Measurements from ENCODE around the gene TYW5.
A peak's percentile ranks its signal among the peaks of the same experiment; 100 is the strongest.

TYW5 gene, protein sequence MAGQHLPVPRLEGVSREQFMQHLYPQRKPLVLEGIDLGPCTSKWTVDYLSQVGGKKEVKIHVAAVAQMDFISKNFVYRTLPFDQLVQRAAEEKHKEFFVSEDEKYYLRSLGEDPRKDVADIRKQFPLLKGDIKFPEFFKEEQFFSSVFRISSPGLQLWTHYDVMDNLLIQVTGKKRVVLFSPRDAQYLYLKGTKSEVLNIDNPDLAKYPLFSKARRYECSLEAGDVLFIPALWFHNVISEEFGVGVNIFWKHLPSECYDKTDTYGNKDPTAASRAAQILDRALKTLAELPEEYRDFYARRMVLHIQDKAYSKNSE

GRCh38 chr2:199955339-199956061, at the start of gene TYW5, which contains the start of gene MAIP1:
TSS of gene TYW5 (minus strand) at chr2:199955491. CDS start at chr2:199955470, 21 bp downstream.
TSS of gene MAIP1 (plus strand) at chr2:199955582. CDS start at chr2:199955799, 217 bp downstream.
- peak; percentile 68 to 81 for DNase-seq

DNA sequence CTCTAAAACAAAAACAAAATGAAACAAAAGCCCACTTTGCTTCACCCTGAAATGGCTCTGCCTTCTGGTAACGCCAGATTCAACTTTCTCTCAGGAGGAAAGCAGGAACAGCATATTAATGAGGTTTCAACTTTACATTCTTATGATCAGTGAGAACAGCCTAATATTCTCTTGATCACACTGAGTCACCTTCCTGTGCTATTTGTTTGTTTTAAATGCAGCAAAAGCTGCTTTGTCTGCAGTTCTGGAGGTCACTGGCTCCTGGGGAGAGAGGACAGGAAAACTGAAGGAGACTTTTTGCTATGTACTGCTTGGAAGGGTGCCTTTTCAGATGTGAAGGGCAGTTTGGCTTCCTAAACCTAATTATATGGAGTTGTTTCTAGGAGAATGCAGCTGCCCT, 48.2 kb upstream of the TYW5 start:
- no peak for DNase-seq

GRCh38 chr2:200000444-200001163, 45.3 kb upstream of the TYW5 start:
- DNase-seq, result no peak

DNA sequence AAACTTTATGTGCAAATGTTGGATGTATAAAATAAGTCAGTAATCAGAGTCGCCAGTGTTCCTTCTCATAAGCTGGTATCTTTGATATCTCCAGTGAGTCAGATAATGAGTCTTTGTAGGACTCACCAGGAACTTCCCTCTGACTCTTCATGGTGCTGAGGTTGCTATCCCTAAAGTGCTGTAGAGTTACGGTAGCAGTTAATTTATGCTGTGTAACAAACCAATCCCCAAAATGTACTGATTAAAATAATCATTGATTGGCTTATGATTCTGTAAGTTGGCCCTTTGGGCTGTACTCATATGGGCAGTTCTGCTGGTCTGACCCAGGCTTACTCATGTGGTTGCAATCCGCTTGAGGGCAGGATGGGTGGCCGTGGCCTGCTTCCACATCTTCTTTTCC, 43.9 kb upstream of the TYW5 start:
- DNase-seq, result no peak

DNA sequence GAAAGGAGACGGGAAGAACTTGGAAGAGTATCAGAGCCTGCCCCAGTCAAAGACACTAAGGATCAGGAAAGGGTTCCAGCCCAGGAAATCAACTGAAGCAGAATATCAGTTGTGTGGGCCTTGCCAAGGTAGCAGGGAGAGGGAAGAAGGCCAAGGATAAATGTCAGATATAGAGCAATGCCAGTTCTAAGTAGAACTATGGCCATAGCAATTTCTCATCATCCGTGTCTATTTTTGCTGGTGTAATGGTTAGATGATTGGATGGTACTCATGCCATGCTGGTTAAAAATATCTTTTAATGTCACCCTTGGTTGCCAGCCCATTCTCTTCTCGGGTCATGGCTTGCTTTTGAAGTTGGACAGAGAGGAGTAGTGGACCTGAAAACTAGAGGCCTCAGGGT, 42.0 kb upstream of the TYW5 start:
- DNase-seq, result no peak

DNA sequence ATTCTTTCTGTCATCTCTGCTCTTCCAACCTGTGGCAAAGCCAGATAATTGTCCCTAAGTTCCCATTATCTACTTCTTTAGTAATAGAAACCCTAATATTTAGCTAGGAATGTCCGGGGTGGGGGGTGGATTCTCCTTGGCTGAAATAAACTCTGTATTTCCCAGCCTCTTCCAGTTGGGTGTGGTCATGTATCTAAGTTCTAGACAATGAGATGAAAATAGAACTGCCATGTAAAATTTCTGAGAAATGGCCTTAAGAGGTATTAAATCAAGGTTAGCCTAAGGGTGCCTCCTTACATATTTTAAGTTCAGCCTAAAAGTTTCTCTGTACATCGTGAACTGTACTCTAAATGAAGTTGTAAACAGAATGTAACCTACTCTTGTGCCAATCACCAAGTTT, 39.6 kb upstream of the TYW5 start:
- DNase-seq, result no peak

DNA sequence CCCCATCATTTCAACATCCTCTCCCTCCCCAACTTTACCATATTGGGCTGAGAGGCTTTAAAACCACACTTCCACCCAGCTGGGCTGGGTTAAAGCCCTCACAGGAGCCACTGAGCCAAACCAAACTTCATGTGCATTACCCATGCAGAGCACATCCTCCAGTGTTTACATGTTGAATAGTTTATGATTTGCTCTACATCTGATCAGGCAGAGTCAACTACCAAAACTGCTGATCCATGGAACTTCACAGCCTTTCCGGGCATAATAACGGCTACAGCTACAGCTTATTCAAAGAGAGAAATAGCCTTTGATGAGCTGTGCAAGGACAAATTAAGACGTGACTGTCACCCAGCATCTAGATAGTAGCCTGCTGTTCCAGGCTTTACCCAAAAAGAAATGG, 39.1 kb upstream of the TYW5 start:
- no peak for DNase-seq

- DNase-seq, result no peak
These were observed 37.0 kb upstream of the TYW5 start for GRCh38 chr2:199992296-199992695.

DNA sequence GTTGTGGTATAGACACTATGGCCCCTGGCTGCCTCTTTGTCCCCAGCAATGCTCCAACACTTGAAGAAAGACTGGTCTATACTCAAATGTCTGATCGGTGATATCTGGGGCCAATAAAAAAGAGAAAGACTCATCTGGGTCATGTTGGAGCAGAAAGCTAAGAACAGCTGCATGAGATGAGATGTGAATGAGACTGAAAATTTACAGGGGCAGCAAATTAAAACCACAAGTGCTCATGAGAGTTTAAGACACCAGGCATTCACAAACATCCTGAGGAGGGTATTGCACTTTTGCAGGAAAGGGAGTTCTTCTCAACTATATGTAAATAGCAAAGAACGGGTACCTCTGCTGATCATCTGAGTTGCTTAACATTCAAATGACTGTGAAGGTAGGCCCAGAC, 36.4 kb upstream of the TYW5 start:
- no peak for DNase-seq

DNA sequence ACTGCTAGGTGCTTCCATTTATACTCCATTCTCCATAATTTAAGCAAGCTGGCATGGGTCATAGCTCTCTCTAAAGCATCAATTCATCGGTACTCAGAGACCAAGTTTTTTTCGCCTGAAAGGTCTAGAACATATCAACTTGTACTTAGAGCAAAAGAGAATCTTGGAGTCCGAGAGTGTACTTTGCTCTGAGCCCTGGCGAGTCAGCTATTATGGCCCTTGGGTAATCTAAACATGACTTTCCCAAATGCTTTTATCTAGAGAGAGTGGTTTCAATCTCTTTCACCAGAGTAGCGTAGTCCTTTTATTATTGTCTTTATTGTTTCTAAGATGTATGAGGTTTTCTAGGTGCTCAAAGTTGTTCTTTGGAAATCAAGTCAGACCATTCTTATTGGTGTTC, 34.5 kb upstream of the TYW5 start:
- DNase-seq, result no peak

DNA sequence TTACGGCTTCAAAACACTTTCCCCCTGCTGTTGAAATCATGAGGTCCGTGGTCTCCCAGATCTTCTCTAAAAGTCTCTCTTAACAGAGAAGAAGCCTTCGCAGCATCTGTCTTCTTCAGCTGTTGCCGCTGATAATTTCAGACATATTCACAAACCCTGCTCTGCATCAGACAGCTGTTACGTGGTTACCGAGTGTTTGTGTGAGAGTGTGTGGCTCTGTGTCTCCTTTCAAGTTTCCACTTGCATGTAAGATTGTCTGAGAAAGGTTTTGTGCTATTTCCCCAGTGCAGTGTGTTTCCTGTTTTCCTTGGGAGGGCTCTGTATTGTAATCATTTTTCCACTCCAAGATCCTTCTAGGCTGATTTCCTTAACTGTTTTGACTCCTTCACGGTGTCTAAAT, 32.9 kb upstream of the TYW5 start:
- DNase-seq, result no peak

DNA sequence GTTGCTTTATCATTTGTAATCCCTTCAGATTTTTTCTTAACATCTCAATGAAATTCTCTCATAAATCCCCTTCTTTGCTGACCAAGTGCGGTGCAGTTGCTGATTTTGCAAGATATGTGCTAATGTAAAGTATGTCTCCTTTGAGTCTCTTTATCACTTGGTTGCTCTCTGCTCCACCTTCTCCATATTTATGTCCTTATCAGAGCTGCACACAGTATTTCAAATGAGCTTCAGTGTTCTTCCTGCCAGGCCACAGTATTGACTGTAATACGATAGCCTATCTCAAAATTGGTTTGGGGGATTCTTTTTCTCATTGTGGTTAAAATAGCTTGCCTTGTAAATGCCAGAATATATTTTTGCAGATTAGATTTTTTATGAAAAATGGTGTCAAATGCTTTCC, 32.3 kb upstream of the TYW5 start:
- no peak for DNase-seq

DNA sequence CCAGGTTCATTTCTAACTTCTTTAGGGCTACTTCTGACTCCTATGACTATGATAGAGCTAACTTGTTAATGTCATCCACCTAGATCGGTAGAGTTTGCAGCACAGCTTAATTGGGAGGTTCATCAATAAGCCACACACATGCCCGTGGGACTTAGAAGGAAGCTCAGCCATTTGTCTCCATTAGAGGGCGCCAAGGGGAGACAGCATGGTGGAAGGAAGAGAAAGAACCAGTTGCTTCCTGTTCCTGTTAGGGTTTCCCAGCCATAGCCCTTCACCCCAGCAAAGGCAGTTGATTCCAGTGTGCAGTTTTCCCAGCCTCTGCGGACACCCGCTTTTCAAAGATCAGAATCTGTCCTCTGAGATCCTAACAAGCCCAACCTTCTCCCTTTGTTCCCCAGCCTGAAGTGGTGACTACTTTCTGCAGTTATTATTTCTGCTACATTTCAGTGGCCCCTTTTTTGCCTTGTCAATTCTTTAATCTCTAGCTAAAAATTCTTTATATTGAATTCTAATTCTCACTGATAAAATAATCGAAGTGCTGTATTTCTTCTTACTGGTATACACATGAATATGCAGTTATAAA, 30.4 kb upstream of the TYW5 start:
- DNase-seq, result peak; percentile 68 to 72

DNA sequence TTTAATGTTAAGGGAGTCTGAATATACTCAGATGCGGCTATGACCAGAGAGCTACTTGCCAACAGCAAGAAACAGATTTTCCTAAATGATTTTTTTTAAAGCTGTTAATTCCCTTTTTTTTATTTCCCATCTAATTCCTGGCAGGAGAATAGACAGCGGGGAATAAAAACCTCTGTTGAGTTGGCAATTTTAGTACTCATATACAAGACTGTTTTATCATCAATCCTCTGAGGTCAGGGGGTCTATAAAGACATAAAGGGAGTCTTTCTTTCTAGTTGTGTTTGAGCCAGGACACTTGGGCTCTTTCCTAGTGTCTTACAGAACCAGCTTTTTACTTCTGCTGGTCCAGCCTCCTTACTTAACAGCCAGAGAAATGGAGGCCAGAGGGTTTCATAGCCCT, 29.5 kb upstream of the TYW5 start:
- DNase-seq, result no peak

GRCh38 chr2:199984159-199984558, 28.9 kb upstream of the TYW5 start:
- no peak for DNase-seq

- DNase-seq, result no peak
These were observed 28.2 kb upstream of the TYW5 start for GRCh38 chr2:199983534-199983933.

DNA sequence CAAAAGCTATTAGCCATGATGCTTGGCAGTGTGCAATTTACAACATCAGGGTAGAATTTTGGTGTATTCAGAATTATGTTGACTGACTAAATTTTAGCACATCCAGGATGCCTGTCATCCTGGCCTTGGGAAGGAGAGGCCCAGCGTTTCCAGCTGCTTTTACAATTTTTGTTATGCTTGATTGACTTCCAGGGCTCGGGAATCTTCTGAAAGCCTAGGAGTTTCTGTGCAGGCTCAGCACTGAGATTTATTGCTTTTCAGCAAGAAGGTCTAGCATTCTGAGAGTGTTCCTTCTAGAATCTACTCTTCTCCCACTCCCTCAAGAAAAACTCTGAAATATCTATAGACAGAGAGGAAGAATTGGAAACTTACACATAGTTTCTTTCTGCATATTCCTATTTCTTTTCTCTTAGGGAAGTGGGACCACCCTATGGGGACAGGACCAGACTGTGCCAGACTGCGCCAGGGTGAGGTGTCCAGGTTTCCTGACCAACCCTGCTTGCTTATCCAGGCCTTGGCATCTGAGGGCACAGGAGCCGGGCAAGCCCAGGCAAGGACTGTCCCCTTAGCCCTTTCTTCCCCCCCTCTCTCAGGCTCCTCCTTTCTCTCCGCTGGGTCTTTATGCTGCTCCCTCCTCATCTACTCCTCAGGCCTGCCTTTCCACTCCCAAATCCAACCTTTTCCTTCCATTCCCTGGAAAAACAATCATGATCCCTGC, 27.0 kb upstream of the TYW5 start:
- DNase-seq, result no peak

DNA sequence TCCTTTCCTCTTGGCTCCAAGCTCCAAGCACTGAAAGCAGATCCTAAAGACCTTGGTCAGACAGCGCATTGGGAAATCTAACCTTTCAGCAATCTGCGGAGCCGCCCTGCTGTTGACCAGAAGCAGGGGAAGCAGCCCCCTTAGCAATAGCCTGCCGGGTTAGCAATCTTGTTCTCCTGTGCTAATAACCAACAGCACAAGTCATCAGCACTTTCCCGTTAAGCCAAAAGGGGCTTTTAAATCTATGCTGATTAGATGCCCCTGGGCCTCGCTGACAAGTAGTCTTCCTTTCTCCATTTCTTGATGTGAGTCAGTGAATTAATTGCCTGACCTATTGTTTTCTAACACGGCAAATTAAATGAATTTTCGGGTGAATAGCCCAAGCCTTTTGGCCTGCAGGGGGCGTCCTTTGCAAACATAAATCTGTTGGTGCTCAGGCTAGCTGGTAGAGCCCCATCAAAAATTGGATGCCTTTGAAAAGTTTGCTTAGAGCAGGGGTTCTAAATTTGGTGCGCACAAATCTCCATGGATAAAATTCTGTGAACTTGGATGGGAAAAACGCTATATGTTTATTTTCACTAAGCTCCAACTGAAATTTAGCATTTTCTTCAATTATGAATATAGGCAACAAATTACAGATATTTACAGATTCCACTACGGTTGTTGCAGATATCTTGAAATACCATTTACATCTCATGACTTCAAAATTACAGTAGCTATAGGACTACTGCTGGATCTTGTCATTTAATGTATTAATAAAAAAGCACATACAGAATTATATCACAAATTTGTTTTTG, 24.7 kb upstream of the TYW5 start:
- peak; percentile 48 to 60 for DNase-seq

- no peak for DNase-seq
These were observed 24.1 kb upstream of the TYW5 start for GRCh38 chr2:199979398-199979797.

DNA sequence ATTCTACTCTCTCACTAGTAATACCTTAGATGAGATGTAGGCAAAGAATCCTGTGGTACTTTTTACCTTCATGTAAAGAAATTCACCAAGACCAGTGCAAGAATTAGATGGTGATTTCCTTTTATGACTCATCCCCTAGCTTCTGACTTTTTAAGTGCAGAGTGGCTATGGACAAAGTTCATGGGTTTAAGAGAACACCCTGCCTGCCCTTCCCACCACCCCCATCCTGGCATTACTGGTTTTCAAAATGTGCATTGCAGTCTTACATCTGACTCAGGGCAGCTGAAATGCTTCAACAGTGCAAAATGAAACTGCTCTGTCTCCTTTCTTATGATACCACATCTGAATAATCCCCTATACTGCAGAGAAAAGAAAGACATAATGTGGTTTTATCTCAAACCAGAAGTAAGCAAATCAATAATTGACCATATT, 22.7 kb upstream of the TYW5 start:
- DNase-seq, result no peak

DNA sequence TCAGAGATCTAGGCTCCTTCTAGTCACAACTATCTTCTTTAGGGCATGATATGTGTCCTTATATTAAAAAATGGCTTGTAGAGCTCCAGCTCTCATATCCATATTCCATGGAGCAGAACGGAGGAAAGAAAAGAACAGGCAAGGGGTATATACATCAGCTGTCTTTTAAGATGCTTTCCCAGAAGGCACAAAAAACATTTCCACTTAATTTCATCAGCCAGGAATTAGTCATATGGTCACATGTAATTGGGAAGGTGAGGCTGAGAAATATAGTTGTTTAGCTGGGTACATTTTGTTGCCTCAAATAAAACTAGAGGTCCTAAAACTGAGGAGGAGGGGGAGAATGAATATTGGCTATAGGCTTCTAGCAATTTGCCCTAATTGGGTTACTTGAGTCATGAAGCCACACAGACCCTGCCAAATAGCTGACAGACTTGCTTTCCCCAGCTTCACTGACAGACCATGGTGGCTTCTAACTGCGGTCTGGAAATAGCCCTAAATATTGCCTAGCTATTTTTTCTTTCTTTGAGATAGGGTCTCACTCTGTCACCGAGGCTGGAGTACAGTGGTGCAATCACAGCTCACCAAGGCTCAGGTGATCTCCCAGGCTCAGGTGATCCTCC, 20.1 kb upstream of the TYW5 start:
- no peak for DNase-seq

Measured in AML-193 (cell line).